Measurements from ENCODE around the gene DGKD. TPM values are rescaled to one million over a fixed set of nuclear protein-coding genes. Genes with fewer than 3 reads are reported as not detected.

The DGKD gene
- total and polyA plus RNA-seq, 10 of the 15 experiments (the other 5 are each of a cell fraction or from before 2014, with no cell fraction given): 2.7 to 81.9 (median 27.0) TPM

GRCh38 chr2:233307565-233307964 is 46.7 kb upstream of the DGKD start, which contains the start of gene SAG:
Gene SAG, plus strand, starts transcription at chr2:233307816. Its CDS starts 1,374 bp downstream, at chr2:233309190.
- CTCF ChIA-PET: interaction anchor here (1.9 kb wide), 1 partner anchor 136 kb away, joined by 6 read pairs; no protein-coding TSS in a partner anchor
- FAIRE-seq: no peak
- BruUV-seq (replicated peaks): no TSS peak
- no peak for ATAC-seq
- RAD21 ChIA-PET (ENCODE audit: unreplicated experiment): no interaction called here
- H4K20me1 ChIP-seq (ENCODE audit: control insufficient read depth, insufficient read depth): no peaks in the 10 kb centered on the region
- no peak within 1 kb of the TSS for H2AFZ ChIP-seq (ENCODE audit: control insufficient read depth, low read depth, low read length)
- no peaks in the 10 kb centered on the region for H3K36me3 ChIP-seq (ENCODE audit: control insufficient read depth in 2 of 2, insufficient read depth in 2 of 2, low read length in 1 of 2)
- no peak within 1 kb of the TSS for H3K4me3 ChIP-seq
- H3K27ac ChIP-seq (ENCODE audit: control insufficient read depth, insufficient read depth): no peak within 1 kb of the TSS
- 96% methylated on average over 7 of the region's 7 CpGs for WGBS (ENCODE audit: insufficient coverage, insufficient replicate concordance, low lambda C conversion rate, missing lambda C conversion rate)
- SMC1A ChIA-PET (ENCODE audit: uncharacterized antibody, unreplicated experiment): no interaction called here
- no peak for DNase-seq (ENCODE audit: low read depth, low spot score)
- intact Hi-C loops (cut with micrococcal nuclease; ENCODE audit: unreplicated experiment): no loop called here
- H3K79me2 ChIP-seq (ENCODE audit: control insufficient read depth, insufficient read depth, low read length): no peaks in the 10 kb centered on the region
- no peaks in the 10 kb centered on the region for H3K27me3 ChIP-seq (replicated peaks in 1 of 2; ENCODE audit: control insufficient read depth in 2 of 2, insufficient read depth in 2 of 2, low read length in 1 of 2)
- no peak within 1 kb of the TSS for H3K9ac ChIP-seq (ENCODE audit: control insufficient read depth, insufficient read depth, low read length)
- no peak for TF ChIP-seq SUPT20H (IDR thresholded peaks at IDR 0.05; ENCODE audit: borderline replicate concordance, control insufficient read depth, low read depth, low read length)
- TF ChIP-seq, protein P1, sequence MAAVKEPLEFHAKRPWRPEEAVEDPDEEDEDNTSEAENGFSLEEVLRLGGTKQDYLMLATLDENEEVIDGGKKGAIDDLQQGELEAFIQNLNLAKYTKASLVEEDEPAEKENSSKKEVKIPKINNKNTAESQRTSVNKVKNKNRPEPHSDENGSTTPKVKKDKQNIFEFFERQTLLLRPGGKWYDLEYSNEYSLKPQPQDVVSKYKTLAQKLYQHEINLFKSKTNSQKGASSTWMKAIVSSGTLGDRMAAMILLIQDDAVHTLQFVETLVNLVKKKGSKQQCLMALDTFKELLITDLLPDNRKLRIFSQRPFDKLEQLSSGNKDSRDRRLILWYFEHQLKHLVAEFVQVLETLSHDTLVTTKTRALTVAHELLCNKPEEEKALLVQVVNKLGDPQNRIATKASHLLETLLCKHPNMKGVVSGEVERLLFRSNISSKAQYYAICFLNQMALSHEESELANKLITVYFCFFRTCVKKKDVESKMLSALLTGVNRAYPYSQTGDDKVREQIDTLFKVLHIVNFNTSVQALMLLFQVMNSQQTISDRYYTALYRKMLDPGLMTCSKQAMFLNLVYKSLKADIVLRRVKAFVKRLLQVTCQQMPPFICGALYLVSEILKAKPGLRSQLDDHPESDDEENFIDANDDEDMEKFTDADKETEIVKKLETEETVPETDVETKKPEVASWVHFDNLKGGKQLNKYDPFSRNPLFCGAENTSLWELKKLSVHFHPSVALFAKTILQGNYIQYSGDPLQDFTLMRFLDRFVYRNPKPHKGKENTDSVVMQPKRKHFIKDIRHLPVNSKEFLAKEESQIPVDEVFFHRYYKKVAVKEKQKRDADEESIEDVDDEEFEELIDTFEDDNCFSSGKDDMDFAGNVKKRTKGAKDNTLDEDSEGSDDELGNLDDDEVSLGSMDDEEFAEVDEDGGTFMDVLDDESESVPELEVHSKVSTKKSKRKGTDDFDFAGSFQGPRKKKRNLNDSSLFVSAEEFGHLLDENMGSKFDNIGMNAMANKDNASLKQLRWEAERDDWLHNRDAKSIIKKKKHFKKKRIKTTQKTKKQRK (IDR thresholded peaks at IDR 0.05; ENCODE audit: low read depth, low read length): no peak
- peaks cover 6% of the 10 kb centered on the region for H3K4me1 ChIP-seq (ENCODE audit: control insufficient read depth, insufficient read depth, low read length)
- POLR2A ChIA-PET: no interaction called here
- no peak within 1 kb of the TSS for H3K4me2 ChIP-seq (ENCODE audit: control insufficient read depth, insufficient read depth)
- H3K9me3 ChIP-seq (replicated peaks; ENCODE audit: control insufficient read depth, insufficient read depth, low read length): no peaks in the 10 kb centered on the region
- in situ Hi-C loops (cut with MboI): no loop called here
